Activated CD4-positive, alpha-beta T cell treated with anti-CD3 and anti-CD28 coated beads for 36 hours (primary cell): ENCODE measurements around the gene TMEM141. TPM values are rescaled to one million over a fixed set of nuclear protein-coding genes. Genes with fewer than 3 reads are reported as not detected.
"Not testable (repeated sequence)": the region's sequence is repeated elsewhere in the genome, so short reads cannot be mapped to it uniquely, and the experiment has no call there.

Source experiments
- ATAC-seq: fragments of 200-7000 bp; cut with Tn5 transposase; one replicate; pipeline ENCODE4 v1.10.0; 2021; ENCODE audit warnings: mild to moderate bottlenecking, moderate library complexity
- CTCF ChIA-PET: fragments of 350-600 bp; sonication (Branson Sonifier 250); formaldehyde crosslinking; loops from one replicate; lab custom pipeline; 2021; ENCODE audit warnings: antibody characterized with exemption; lab: Charles Lee
- POLR2A ChIA-PET: fragments of 350-600 bp; sonication (Branson Sonifier 250); formaldehyde crosslinking; loops from one replicate; lab custom pipeline; 2021; ENCODE audit warnings: antibody characterized with exemption, inconsistent platforms; lab: Charles Lee
- DNase-seq: peaks from one replicate; pipeline ENCODE4 v3.0.0-alpha.2; 2020
- H3K27ac Mint-ChIP-seq: one replicate; pipeline ENCODE4 v1.8.0; 2021; ENCODE audit warnings: mixed read lengths
- H3K27me3 Mint-ChIP-seq: one replicate; pipeline ENCODE4 v1.8.0; 2021; ENCODE audit warnings: mixed read lengths
- H3K36me3 Mint-ChIP-seq: one replicate; pipeline ENCODE4 v1.8.0; 2021; ENCODE audit warnings: low read depth, mixed read lengths
- H3K4me1 Mint-ChIP-seq: one replicate; pipeline ENCODE4 v1.8.0; 2021; ENCODE audit warnings: mixed read lengths
- H3K4me3 Mint-ChIP-seq: one replicate; pipeline ENCODE4 v1.8.0; 2021; ENCODE audit warnings: mild to moderate bottlenecking, moderate library complexity, mixed read lengths
- H3K9me3 Mint-ChIP-seq: one replicate; pipeline ENCODE4 v1.8.0; 2021; ENCODE audit warnings: low read depth, mixed read lengths
- intact Hi-C, 2 experiments: fragments of 100-400 bp; cut with DNase I in 1 of 2; cut with micrococcal nuclease in 1 of 2; formaldehyde crosslinking; loops; one replicate each; pipeline versions ENCODE4 v1.14.2 to v1.15.1; 2022 to 2024; cut with DNase I, micrococcal nuclease
- total RNA-seq, 2 experiments: library from RNA; stranded (reverse); gene quantifications; one replicate each; pipeline ENCODE4 v1.2.3, GENCODE V29; 2021

Gene TMEM141
- total RNA-seq, 2 experiments from 2014 or later, result 30.9 to 47.1 TPM

GRCh38 chr9:136748201-136748600 lies 42.9 kb upstream of the TMEM141 start, which contains the start of gene LCN6:
LCN6 (minus strand) TSS chr9:136748525; CDS start chr9:136748483, 42 bp downstream.
- intact Hi-C loops, result no loop called here
- ChIA-PET CTCF (no interaction called here), POLR2A (no interaction called here)
- Mint-ChIP-seq H3K27me3 (peaks cover 11% of the 10 kb centered on the region), H3K4me3 (no peak within 1 kb of the TSS), H3K27ac (no peak within 1 kb of the TSS), H3K9me3 (peaks cover 14% of the 10 kb centered on the region), H3K36me3 (peaks cover 5% of the 10 kb centered on the region), H3K4me1 (peaks cover 12% of the 10 kb centered on the region)
- DNase-seq, result no peak
- no peak for ATAC-seq

GRCh38 chr9:136748666-136749611 lies 42.2 kb upstream of the TMEM141 start:
- peaks cover 14% of the 10 kb centered on the region for H3K9me3 Mint-ChIP-seq
- H3K4me1 Mint-ChIP-seq, result peaks cover 12% of the 10 kb centered on the region
- ATAC-seq (no peak), DNase-seq (no peak)
- ChIA-PET POLR2A (no interaction called here), CTCF (interaction anchor here (0.6 kb wide), 1 partner anchor 81 kb away, joined by 3 read pairs; no protein-coding TSS in a partner anchor)
- no peak overlapping the region for H3K4me3 Mint-ChIP-seq
- peaks cover 6% of the 10 kb centered on the region for H3K27me3 Mint-ChIP-seq
- H3K27ac Mint-ChIP-seq, result no peak overlapping the region
- intact Hi-C loops, result no loop called here
- H3K36me3 Mint-ChIP-seq, result peaks cover 5% of the 10 kb centered on the region

DNA sequence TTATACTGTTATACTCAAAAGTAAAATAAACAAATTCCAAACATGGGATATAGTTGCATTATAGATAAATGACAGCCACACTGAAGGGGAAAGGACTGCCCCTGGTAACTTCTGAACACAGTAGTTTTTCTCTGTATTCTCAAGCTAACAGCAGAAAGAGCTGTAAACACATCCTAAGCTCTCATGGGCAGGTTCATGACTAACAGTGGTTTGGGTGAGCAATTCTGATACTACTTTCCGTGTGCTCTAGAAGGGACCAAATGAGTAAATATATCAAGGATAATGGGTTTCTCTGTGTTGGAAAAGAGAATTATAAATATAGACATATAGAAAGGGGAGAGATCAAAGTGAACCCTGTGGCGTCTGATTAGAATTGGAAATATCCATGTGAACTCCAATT lies 40.6 kb upstream of the TMEM141 start:
- ATAC-seq, result peak; percentile 97

GRCh38 chr9:136751244-136751643 lies 39.9 kb upstream of the TMEM141 start:
- CTCF ChIA-PET, result interaction anchor here (0.7 to 1.2 kb wide), 4 partner anchors 9 to 284 kb away, joined by 3 to 4 read pairs (median 4); no protein-coding TSS in a partner anchor
- peaks cover 12% of the 10 kb centered on the region for H3K4me1 Mint-ChIP-seq
- H3K36me3 Mint-ChIP-seq, result peaks cover 8% of the 10 kb centered on the region
- H3K9me3 Mint-ChIP-seq, result peaks cover 24% of the 10 kb centered on the region
- H3K27ac Mint-ChIP-seq, result no peak overlapping the region
- peaks cover 13% of the 10 kb centered on the region for H3K27me3 Mint-ChIP-seq
- intact Hi-C loops, result no loop called here
- POLR2A ChIA-PET, result interaction anchor here (0.6 to 2.0 kb wide), 2 partner anchors 10 to 23 kb away, joined by 3 to 6 read pairs; no protein-coding TSS in a partner anchor
- H3K4me3 Mint-ChIP-seq, result no peak overlapping the region
- ATAC-seq (no peak), DNase-seq (no peak)

More for the DNA sequence above, 40.6 kb upstream of the TMEM141 start:
- Mint-ChIP-seq H3K36me3 (peaks cover 5% of the 10 kb centered on the region), H3K4me3 (no peak overlapping the region), H3K27ac (no peak overlapping the region), H3K9me3 (peaks cover 16% of the 10 kb centered on the region), H3K4me1 (peaks cover 12% of the 10 kb centered on the region), H3K27me3 (peaks cover 8% of the 10 kb centered on the region)
- CTCF ChIA-PET, result interaction anchor here (0.8 to 1.2 kb wide), 4 partner anchors 10 to 285 kb away, joined by 3 to 4 read pairs (median 4); no protein-coding TSS in a partner anchor
- intact Hi-C loops, result loop anchor here in 1 of 2 experiments (1.0 kb wide), 1 partner anchor 16 kb away; no protein-coding TSS in a partner anchor
- POLR2A ChIA-PET, result interaction anchor here (0.7 to 2.0 kb wide), 3 partner anchors 22 to 333 kb away, joined by 3 to 6 read pairs (median 4); no protein-coding TSS in a partner anchor
- no peak for DNase-seq

DNA sequence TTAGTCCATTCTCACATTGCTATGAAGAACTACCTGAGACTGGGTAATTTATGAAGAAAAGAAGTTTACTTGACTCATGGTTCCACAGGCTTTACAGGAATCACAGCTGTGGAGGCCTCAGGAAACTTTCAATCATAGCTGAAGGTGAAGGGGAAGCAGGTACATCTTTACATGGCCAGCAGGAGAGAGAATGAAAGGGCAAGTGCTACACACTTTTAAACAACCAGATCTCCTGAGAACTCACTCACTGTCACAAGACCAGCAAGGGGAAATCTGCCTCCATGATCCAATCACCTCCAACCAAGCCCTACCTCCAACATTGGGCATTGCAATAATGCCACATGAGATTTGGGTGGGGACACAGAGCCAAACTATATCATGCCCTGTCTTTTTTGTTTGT lies 39.3 kb upstream of the TMEM141 start:
- DNase-seq, result no peak
- peaks cover 8% of the 10 kb centered on the region for H3K36me3 Mint-ChIP-seq

DNA sequence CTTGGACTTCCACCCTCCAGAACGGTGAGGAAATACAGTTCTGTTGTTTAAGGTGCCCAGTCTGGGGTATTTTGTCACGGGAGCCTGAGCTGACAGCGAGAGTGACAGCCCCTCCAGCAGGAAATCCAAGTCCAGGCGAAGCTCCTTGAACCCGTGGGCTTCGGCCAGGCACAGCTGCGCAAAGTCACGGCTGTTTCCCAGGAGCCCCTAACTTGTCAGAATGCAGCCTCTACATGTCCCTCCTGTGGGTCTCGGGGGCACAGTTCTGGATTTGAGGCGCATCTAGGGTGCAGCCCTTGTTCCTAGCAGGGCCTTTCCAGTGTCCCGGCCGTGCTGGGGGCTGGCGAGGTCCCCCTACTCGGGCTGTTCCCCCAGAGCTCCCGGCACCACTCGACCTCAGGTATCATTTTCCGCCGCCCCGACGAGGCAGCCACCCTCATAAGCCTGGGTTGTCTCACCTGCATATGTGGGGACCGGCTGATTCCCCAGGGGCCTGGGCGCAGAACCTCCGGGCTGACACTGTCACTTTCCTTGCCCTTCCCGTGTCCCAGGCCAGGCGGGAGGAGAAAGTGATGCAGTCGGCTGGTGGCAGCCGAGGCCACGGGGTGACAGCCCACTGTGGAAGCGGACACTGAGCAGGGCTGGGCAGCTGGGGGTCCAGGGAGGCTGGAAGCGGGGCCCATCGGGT lies 37.6 kb upstream of the TMEM141 start:
- CTCF ChIA-PET, result interaction anchor here (0.6 kb wide), 1 partner anchor 501 kb away, joined by 3 read pairs; the partner anchor contains the start of gene NELFB
- intact Hi-C loops, result no loop called here

More for the DNA sequence above, 39.3 kb upstream of the TMEM141 start:
- Mint-ChIP-seq H3K27ac (no peak overlapping the region), H3K4me1 (peaks cover 12% of the 10 kb centered on the region), H3K4me3 (no peak overlapping the region), H3K9me3 (peaks cover 24% of the 10 kb centered on the region), H3K27me3 (peaks cover 14% of the 10 kb centered on the region)
- ATAC-seq, result no peak
- intact Hi-C loops, result no loop called here
- ChIA-PET CTCF (interaction anchor here (0.7 kb wide), 1 partner anchor 15 kb away, joined by 4 read pairs; no protein-coding TSS in a partner anchor), POLR2A (interaction anchor here (0.6 kb wide), 1 partner anchor 9 kb away, joined by 3 read pairs; no protein-coding TSS in a partner anchor)

GRCh38 chr9:136754059-136754572 lies 37.0 kb upstream of the TMEM141 start:
- intact Hi-C loops, result no loop called here
- ATAC-seq (no peak), DNase-seq (no peak)
- Mint-ChIP-seq H3K27me3 (peaks cover 14% of the 10 kb centered on the region), H3K4me3 (no peak overlapping the region), H3K36me3 (peaks cover 8% of the 10 kb centered on the region), H3K9me3 (peaks cover 24% of the 10 kb centered on the region), H3K4me1 (peaks cover 12% of the 10 kb centered on the region), H3K27ac (no peak overlapping the region)
- ChIA-PET CTCF (no interaction called here), POLR2A (no interaction called here)

More for the DNA sequence above, 37.6 kb upstream of the TMEM141 start:
- Mint-ChIP-seq H3K9me3 (peaks cover 24% of the 10 kb centered on the region), H3K4me3 (no peak overlapping the region), H3K36me3 (peaks cover 8% of the 10 kb centered on the region), H3K4me1 (peaks cover 12% of the 10 kb centered on the region), H3K27me3 (peaks cover 14% of the 10 kb centered on the region), H3K27ac (no peak overlapping the region)
- POLR2A ChIA-PET, result no interaction called here
- no peak for ATAC-seq
- no peak for DNase-seq

- H3K27me3 Mint-ChIP-seq, result peaks cover 14% of the 10 kb centered on the region
- CTCF ChIA-PET, result interaction anchor here (0.5 kb wide), 1 partner anchor 16 kb away, joined by 3 read pairs; no protein-coding TSS in a partner anchor
- intact Hi-C loops, result no loop called here
- H3K27ac Mint-ChIP-seq, result no peak overlapping the region
- no peak for ATAC-seq
- no peak for DNase-seq
- H3K9me3 Mint-ChIP-seq, result peaks cover 24% of the 10 kb centered on the region
- peaks cover 8% of the 10 kb centered on the region for H3K36me3 Mint-ChIP-seq
- peaks cover 12% of the 10 kb centered on the region for H3K4me1 Mint-ChIP-seq
- POLR2A ChIA-PET, result interaction anchor here (0.6 kb wide), 1 partner anchor 27 kb away, joined by 3 read pairs; no protein-coding TSS in a partner anchor
- H3K4me3 Mint-ChIP-seq, result no peak overlapping the region
Measured at GRCh38 chr9:136754626-136755301, 36.4 kb upstream of the TMEM141 start.

GRCh38 chr9:136755302-136756133 lies 35.6 kb upstream of the TMEM141 start:
- Mint-ChIP-seq H3K9me3 (peaks cover 24% of the 10 kb centered on the region), H3K27me3 (peaks cover 16% of the 10 kb centered on the region)
- POLR2A ChIA-PET, result interaction anchor here (0.6 kb wide), 1 partner anchor 27 kb away, joined by 3 read pairs; no protein-coding TSS in a partner anchor
- DNase-seq, H3K4me3 Mint-ChIP-seq, intact Hi-C loops, H3K4me1 Mint-ChIP-seq, H3K27ac Mint-ChIP-seq, H3K36me3 Mint-ChIP-seq, ATAC-seq: not testable (repeated sequence)
- CTCF ChIA-PET, result interaction anchor here (0.5 kb wide), 1 partner anchor 15 kb away, joined by 3 read pairs; no protein-coding TSS in a partner anchor

DNA sequence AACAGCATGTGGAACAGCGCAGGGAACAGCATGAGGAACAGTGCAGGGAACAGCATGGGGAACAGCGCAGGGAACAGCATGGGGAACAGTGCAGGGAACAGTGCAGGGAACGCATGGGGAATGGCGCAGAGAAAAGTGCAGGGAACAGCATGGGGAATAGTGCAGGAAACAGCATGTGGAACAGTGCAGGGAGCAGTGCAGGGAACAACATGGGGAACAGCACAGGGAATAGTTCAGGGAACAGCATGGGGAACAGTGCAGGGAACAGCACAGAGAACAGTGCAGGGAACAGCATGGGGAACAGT lies 35.1 kb upstream of the TMEM141 start:
- POLR2A ChIA-PET, result no interaction called here
- DNase-seq, result no peak
- peaks cover 22% of the 10 kb centered on the region for H3K9me3 Mint-ChIP-seq
- H3K27ac Mint-ChIP-seq, result no peak overlapping the region
- H3K36me3 Mint-ChIP-seq, result peaks cover 8% of the 10 kb centered on the region
- no peak overlapping the region for H3K4me3 Mint-ChIP-seq
- peaks cover 16% of the 10 kb centered on the region for H3K27me3 Mint-ChIP-seq
- CTCF ChIA-PET, result no interaction called here
- H3K4me1 Mint-ChIP-seq, result peaks cover under 1% of the 10 kb centered on the region
- intact Hi-C loops, result no loop called here
- no peak for ATAC-seq
